Karpas-422 (cell line): Measurements from ENCODE around the gene CCPG1. TPM values are rescaled to one million over a fixed set of nuclear protein-coding genes. Genes with fewer than 3 reads are reported as not detected.
"Not testable (repeated sequence)": the region's sequence is repeated elsewhere in the genome, so short reads cannot be mapped to it uniquely, and the experiment has no call there.

Experiments used
- DNase-seq: peaks from one replicate; pipeline ENCODE4 v3.0.0-alpha.2; 2015
- H2AFZ ChIP-seq: fragments of 200-600 bp; sonication (generic); 2 replicates; pipeline ENCODE4 v1.6.1; 2014; ENCODE audit warnings: antibody characterized with exemption, low read length, mixed read lengths
- H3K27ac ChIP-seq: fragments of 200-600 bp; sonication (generic); 2 replicates; pipeline ENCODE4 v1.5.1; 2014; ENCODE audit warnings: mild to moderate bottlenecking, low read length, moderate library complexity
- H3K27me3 ChIP-seq: fragments of 200-600 bp; sonication (generic); 2 replicates; pipeline ENCODE4 v1.6.1; 2014; ENCODE audit warnings: low read length, mixed read lengths
- H3K36me3 ChIP-seq: fragments of 200-600 bp; sonication (generic); 2 replicates; pipeline ENCODE4 v1.6.1; 2014; ENCODE audit warnings: low read length, mixed read lengths; ENCODE audit not compliant: insufficient read depth
- H3K4me1 ChIP-seq: fragments of 200-600 bp; sonication (generic); 2 replicates; pipeline ENCODE4 v1.6.1; 2014; ENCODE audit warnings: mild to moderate bottlenecking, low read length, mixed read lengths
- H3K4me2 ChIP-seq: fragments of 200-600 bp; sonication (generic); 2 replicates; pipeline ENCODE4 v1.6.1; 2014; ENCODE audit warnings: low read length, low read depth, mild to moderate bottlenecking; ENCODE audit not compliant: poor library complexity, severe bottlenecking
- H3K4me3 ChIP-seq: fragments of 200-600 bp; sonication (generic); 2 replicates; pipeline ENCODE4 v1.5.1; 2014; ENCODE audit warnings: mild to moderate bottlenecking, antibody characterized with exemption, low read length, mixed read lengths
- H3K79me2 ChIP-seq: fragments of 200-600 bp; sonication (generic); 2 replicates; pipeline ENCODE4 v1.6.1; 2014; ENCODE audit warnings: mild to moderate bottlenecking, low read length, mixed read lengths
- H3K9ac ChIP-seq: fragments of 200-600 bp; sonication (generic); 2 replicates; pipeline ENCODE4 v1.6.0; 2014; ENCODE audit warnings: low read length
- H3K9me2 ChIP-seq: fragments of 200-600 bp; sonication (generic), shearing (Covaris generic); replicated peaks from 2 replicates; pipeline ENCODE4 v1.6.0; 2014; ENCODE audit warnings: mild to moderate bottlenecking, low read length, moderate library complexity; ENCODE audit not compliant: insufficient read depth
- H3K9me3 ChIP-seq: fragments of 300-700, 200-600 bp; sonication (generic); 2 replicates; pipeline ENCODE4 v1.6.1; 2014; ENCODE audit warnings: low read length, mixed read lengths
- H4K20me1 ChIP-seq: fragments of 200-600 bp; sonication (generic); 2 replicates; pipeline ENCODE4 v1.6.1; 2014; ENCODE audit warnings: mild to moderate bottlenecking, antibody characterized with exemption, low read length, low read depth; ENCODE audit not compliant: insufficient read depth
- total RNA-seq: library from RNA; depleted of rRNA; stranded (reverse); fragments of >200 nt; shearing (Covaris generic); gene quantifications from 2 replicates; pipeline ENCODE4 v1.2.3, GENCODE V29; 2014; ENCODE audit warnings: low replicate concordance; rRNA removed

Gene CCPG1
- total RNA-seq, result 51.9 and 68.3 TPM in 2 replicates

GRCh38 chr15:55408012-55408928 is at the start of gene CCPG1, which contains the start of gene PIERCE2:
Gene CCPG1, minus strand, starts transcription at chr15:55408359. Its CDS starts 18,935 bp downstream, at chr15:55389424.
Gene PIERCE2, plus strand, starts transcription at chr15:55408495. Its CDS starts 274 bp downstream, at chr15:55408769.
- H3K4me3 ChIP-seq, result peak within 1 kb of the TSS; percentile 82
- peak within 1 kb of the TSS; percentile 87 for H3K9ac ChIP-seq
- no peaks in the 10 kb centered on the region for H3K27me3 ChIP-seq
- H2AFZ ChIP-seq, result peak within 1 kb of the TSS; percentile 80
- H3K36me3 ChIP-seq, result no peaks in the 10 kb centered on the region
- H4K20me1 ChIP-seq, result no peaks in the 10 kb centered on the region
- H3K9me2 ChIP-seq, result no peaks in the 10 kb centered on the region
- peak within 1 kb of the TSS; percentile 97 for H3K4me2 ChIP-seq
- peak; percentile 97 for DNase-seq
- H3K27ac ChIP-seq, result peak within 1 kb of the TSS; percentile 77
- H3K4me1 ChIP-seq, result peaks cover 46% of the 10 kb centered on the region
- H3K9me3 ChIP-seq, result no peaks in the 10 kb centered on the region
- H3K79me2 ChIP-seq, result peaks cover 51% of the 10 kb centered on the region

GRCh38 chr15:55457401-55458022 is 49.4 kb upstream of the CCPG1 start:
- Histone ChIP-seq H3K27me3 (no peaks in the 10 kb centered on the region), H3K79me2 (no peaks in the 10 kb centered on the region), H3K4me2 (no peak overlapping the region), H3K36me3 (no peaks in the 10 kb centered on the region), H2AFZ (no peak overlapping the region), H3K9me3 (no peaks in the 10 kb centered on the region; the same call in 1 of the 2 replicates), H3K4me1 (no peaks in the 10 kb centered on the region), H4K20me1 (no peaks in the 10 kb centered on the region), H3K4me3 (no peak overlapping the region), H3K9me2 (no peaks in the 10 kb centered on the region), H3K27ac (no peak overlapping the region), H3K9ac (no peak overlapping the region)
- DNase-seq, result no peak

GRCh38 chr15:55447030-55447394 is 38.9 kb upstream of the CCPG1 start:
- H3K4me3 ChIP-seq, H2AFZ ChIP-seq: not testable (repeated sequence)

GRCh38 chr15:55446379-55447029 is 38.3 kb upstream of the CCPG1 start:
- not testable (repeated sequence) for H3K79me2 ChIP-seq, H3K27ac ChIP-seq, DNase-seq, H3K4me1 ChIP-seq, H4K20me1 ChIP-seq, H3K9ac ChIP-seq, H3K27me3 ChIP-seq, H3K36me3 ChIP-seq, H3K4me3 ChIP-seq, H3K9me3 ChIP-seq, H2AFZ ChIP-seq, H3K4me2 ChIP-seq, H3K9me2 ChIP-seq

More at GRCh38 chr15:55447030-55447394, 38.9 kb upstream of the CCPG1 start:
- not testable (repeated sequence) for H3K4me1 ChIP-seq, H3K79me2 ChIP-seq, H4K20me1 ChIP-seq, H3K27ac ChIP-seq, H3K9me2 ChIP-seq, H3K4me2 ChIP-seq, H3K9me3 ChIP-seq, H3K9ac ChIP-seq, H3K27me3 ChIP-seq, DNase-seq, H3K36me3 ChIP-seq

GRCh38 chr15:55445936-55446335 is 37.8 kb upstream of the CCPG1 start:
- not testable (repeated sequence) for H3K4me1 ChIP-seq, H3K9me2 ChIP-seq, H3K27me3 ChIP-seq, H3K9ac ChIP-seq, H3K79me2 ChIP-seq, H3K9me3 ChIP-seq, H3K27ac ChIP-seq, H4K20me1 ChIP-seq, H3K4me2 ChIP-seq, DNase-seq, H3K4me3 ChIP-seq, H2AFZ ChIP-seq, H3K36me3 ChIP-seq

- H3K4me2 ChIP-seq, H3K9me2 ChIP-seq, H3K4me3 ChIP-seq, H3K9ac ChIP-seq, DNase-seq, H3K27me3 ChIP-seq, H3K4me1 ChIP-seq, H3K9me3 ChIP-seq, H4K20me1 ChIP-seq, H2AFZ ChIP-seq, H3K36me3 ChIP-seq, H3K79me2 ChIP-seq, H3K27ac ChIP-seq: not testable (repeated sequence)
Observed at GRCh38 chr15:55443141-55443540, 35.0 kb upstream of the CCPG1 start.

- Histone ChIP-seq H4K20me1 (no peaks in the 10 kb centered on the region), H3K9me2 (no peaks in the 10 kb centered on the region), H2AFZ (no peak overlapping the region), H3K4me3 (no peak overlapping the region), H3K9ac (no peak overlapping the region), H3K4me2 (no peak overlapping the region), H3K4me1 (peaks cover 4% of the 10 kb centered on the region; the same call in 1 of the 2 replicates), H3K27ac (no peak overlapping the region), H3K9me3 (no peaks in the 10 kb centered on the region), H3K36me3 (no peaks in the 10 kb centered on the region), H3K79me2 (no peaks in the 10 kb centered on the region), H3K27me3 (no peaks in the 10 kb centered on the region)
- peak; percentile 78 for DNase-seq
Observed at GRCh38 chr15:55434989-55435825, 27.0 kb upstream of the CCPG1 start.
